COLO668 (cell line): ENCODE results near the gene HLCS.

Experiments
- DNase-seq: peaks from one replicate; lab custom pipeline; 2025; ENCODE audit not compliant: unreplicated experiment; lab: John Stamatoyannopoulos, UW

Gene HLCS

DNA sequence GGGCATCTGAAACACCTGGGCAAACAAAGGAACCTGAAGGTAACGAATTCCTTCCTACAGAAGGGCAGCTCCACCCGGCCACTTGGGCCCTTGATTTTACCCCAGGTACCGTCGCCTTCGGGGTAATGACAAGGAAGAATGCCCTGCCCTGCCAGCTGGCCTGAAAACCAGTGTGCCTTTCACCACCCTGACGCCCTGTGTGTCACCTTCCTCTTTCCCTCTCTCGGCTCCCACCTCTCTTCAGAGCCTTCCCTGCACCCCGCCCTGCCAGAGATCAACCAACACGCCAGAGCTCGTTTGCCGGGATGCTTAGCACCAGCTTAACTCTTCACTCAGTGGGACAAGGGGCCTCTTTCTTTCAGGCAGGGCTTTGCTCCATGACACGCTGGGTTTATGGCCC is 181.5 kb downstream of the HLCS start:
- no peak for DNase-seq

DNA sequence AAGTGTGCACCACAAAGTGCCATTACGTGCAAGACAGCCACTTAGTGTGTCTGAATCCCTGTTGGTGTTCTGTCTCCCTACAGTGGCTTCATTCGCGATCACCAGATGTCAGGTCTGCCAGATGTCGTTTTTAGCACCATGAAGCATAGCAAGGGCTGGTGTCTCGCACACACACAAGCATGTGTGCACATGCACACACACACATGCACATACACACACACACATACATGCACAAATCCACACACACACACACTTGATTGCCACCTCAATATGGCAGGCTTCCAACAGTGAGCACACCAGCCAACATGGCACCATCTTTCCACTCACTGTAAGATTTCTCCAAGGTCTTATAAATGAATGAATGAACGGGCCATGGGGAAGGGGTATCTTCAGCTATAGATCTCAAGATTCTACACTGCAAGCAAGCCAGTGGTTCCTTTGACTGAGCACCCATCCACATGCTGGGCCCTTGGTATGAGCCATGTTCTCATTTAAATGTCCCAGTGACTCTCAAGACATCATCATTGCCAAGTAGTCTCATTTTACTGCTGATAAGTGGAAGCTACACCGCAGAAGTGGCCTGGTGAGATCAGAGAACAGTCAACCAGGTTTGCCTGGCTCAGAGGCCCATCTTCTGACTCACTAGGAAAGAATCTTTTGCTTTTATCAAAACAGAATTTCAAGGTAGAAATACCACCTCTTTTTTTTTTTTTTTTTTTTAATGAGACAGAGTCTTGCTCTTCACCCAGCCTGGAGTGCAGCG is 182.7 kb downstream of the HLCS start:
- DNase-seq = no peak

DNA sequence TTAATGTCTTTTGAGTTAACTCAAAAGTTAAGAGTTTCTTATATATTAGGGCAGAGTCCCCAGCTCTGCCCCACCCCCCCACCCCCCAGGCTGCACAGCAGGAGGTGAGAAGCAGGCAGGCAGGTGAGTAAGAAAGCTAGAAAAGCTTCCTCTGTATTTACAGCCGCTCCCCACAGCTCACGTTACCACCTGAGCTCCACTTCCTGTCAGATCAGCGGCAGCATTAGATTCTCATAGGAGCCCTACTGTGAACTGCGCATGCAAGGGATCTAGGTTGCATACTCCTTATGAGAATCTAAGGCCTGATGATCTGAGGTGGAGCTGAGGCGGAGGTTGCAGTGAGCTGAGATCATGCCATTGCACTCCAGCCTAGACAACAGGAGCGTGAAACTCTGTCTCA is 185.6 kb downstream of the HLCS start:
- peak; percentile 43 for DNase-seq

DNA sequence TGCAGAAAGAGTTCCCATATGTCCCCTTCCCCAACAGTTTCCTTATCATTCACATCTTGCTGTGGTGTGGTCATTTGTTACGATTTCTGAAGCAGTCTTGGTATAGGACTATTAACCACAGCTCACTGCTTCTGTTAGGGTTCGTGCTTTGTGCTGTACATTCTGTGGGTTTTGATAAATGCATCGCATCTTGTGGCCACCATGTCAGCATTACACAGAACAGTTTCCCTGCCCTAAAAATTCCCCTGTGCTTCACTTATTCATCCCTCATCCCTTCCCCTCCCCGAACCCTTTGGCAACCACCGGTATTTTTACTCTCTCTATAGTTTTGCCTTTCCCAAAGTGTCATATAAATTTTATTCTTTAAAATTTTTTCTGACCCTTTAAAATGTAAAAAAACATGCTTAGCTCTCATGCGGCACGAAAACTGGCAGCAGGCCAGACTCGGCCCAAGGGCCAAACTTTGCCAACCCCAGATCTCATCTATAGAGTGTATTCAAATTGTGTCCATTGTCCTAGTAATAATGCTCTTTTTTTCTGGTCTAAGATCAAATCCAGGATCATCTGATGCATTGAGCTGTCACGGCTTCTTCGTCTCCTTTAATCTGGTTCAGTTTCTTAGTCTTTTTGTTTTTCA is 189.4 kb downstream of the HLCS start:
- no peak for DNase-seq

DNA sequence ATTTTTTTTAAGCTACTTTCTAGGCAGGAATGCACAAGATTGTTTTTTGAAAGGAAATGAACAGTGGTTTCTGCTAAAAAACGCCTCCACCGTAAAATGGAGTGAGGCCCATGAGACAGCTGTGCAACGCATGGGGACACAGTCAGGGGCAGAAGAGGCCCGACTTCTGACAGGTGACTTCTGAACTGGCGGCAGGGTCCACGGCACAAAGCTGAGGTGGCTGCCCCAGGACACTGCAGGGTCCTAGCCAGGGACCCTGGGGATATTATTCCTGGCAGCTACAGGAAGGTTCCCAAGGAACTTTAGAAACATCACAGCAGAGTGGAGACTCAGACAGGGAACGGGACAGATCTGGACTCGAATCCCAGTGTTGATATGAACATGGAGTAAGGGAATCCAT is 192.5 kb downstream of the HLCS start:
- DNase-seq = no peak

DNA sequence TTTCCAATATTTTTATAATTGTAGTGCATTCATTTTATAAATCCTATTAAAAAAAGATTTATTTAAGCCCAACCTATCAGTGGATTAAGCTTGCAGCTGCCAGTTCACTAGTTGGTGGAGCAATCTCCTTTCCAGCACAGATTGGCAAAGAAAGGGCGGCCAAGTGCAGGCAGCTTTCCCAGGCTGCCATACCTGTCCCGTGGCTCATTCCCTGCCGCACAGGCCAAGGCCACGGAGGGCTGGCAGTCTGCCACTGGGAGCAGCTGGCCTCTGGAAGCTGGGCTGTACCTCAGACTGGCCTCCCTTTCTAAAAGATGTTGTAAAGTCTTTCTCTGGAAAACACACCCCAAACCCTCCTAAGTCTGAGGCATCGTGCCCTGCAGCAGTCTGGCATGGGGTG is 193.4 kb downstream of the HLCS start:
- DNase-seq = peak; percentile 34

DNA sequence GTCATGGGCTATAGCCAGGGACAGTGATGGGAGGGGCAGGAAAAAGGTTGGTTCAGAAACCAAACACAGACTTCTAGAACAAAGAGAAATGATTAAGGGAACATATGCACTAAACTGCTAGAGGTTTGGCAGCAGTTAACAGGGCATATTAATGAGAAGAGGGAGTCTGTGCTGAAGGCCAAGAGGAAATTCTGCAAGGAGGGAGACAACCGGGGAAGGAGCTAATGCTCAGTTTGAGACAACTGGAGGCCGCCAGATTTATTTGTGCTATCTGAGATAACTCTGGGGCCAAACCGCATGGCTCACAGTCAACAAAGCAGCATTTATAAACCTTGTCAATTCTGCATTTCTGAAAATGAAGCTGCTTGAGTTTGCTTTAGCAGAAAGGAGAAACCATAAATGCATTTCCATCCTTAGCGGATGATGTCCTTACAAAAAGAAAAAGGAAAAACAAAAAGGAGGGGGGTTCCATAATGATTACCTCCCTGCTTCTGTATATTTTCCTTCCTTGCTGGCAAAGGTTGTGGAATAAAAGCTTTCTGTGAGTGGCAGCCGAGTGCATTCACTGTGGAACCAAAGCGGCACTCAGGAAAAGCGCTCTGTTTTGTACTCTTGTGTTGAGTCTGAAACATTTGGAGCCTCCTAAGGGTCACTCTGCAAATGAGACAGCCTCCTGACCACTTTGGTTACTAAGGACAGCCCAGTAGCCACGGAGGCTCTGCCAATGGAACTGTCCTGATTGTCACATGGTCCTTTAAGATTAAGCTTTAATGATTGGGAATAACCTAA is 197.2 kb downstream of the HLCS start:
- no peak for DNase-seq

DNA sequence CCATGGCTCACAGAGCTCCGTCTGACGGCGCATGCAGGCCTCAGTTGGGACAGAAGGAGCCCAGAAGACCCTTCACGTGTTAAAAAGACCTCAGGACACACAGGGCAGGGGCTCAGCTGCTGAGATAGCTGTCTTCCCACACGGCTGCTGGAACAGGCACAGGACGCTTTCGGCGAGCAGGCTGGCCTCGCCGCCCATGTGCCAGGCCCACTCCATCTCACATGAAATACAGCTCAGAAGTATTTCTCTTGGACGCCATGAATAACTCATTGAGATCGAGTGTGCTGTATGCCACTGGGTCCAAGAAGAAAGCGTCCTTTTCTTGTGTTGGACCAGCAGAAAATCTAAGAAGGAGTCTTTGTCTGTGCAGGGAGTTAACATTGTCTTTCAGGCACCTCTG is 198.0 kb downstream of the HLCS start:
- DNase-seq = no peak

DNA sequence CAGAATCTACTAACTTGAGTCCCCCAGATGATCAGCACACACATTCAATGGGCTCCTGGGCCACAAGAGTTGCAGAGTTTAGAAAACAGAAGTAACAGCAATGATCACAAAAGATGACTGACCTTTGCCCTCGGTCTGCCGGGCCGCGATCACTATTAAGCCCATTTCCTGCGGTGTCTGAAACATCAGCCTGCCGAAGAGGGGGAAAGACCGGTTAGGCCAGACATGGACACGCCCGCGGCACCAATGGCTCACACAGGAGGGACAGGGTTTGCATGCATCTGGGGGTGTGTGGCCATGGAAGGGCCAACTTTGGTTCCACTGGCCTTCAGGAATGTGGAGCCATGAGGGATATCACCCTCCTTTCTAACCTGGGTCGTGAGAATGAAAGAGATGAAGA is 199.4 kb downstream of the HLCS start:
- DNase-seq = no peak

DNA sequence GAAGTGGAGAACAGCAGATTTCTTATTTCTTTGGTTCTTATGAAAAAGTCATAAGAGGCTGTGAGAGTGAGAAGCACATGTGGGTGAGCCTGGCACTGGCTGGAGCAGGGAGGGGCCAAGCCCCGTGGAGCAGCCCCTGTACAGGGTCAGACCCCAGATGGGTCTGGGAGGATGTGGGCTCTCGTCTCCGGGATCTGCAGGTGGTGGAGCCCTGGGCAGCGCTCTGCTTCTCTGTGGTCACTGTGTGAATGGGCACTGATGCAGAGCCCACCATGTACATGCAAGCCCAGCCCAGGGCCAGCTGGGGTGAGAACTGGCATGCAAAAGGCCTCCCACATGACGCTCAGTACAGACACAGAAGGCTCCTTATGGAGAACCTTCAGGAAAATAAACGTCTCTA is 200.0 kb downstream of the HLCS start:
- no peak for DNase-seq

DNA sequence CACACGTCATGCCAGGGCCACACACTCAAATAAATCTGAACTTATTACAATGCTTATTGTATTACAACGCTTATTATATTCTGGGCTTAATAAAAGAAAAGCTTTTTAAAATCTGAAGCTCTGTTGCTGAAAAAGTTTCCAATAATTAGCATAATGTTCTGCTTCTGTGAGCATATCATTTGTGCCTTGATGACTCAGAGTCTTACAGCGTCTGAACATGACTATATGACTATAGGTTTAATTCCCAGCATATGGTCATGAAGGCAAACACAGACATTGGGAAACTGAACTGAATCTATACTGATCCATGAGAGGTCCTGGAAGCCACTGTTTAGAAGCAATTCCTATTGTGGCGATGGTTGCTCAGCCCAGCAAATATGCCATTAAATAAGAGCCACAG is 201.2 kb downstream of the HLCS start:
- no peak for DNase-seq

DNA sequence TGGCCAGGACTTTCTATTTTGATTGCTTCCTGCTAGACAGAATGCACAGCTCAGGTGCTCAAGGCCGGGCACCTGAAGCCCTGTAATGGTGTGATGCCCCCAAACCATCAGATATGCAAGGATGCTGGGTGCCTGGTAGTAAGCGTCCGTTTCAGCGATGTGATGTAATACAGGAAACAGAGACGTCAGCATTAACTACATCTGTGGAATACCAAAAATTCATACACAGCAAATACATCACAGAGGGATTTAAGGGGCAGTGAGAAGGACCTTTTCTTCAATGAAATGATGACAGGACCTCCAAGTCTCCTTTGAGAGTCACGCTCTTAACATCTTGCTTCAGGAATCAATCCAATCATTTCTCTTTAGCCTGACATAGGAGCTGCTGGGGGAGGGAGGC is 203.2 kb downstream of the HLCS start:
- no peak for DNase-seq

DNA sequence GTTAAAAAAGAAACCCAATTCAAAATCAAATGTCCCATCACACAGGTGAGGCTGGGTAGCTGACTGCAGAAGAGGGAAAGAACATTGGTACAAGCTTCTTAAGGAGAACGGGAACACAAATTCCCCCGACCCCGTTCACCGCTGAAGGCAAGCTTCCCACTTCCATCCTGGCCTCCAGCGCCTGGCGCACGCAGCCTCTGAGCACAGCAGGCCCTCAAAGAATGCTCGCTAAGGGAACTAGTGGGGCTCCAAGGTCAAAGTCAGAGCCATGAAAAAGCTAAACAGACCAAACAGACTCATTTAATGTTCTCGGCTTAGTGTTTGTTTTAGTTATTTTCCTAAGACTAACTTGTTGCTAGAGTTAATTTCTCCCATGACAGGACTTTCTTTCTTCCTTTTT is 203.8 kb downstream of the HLCS start:
- DNase-seq = no peak

DNA sequence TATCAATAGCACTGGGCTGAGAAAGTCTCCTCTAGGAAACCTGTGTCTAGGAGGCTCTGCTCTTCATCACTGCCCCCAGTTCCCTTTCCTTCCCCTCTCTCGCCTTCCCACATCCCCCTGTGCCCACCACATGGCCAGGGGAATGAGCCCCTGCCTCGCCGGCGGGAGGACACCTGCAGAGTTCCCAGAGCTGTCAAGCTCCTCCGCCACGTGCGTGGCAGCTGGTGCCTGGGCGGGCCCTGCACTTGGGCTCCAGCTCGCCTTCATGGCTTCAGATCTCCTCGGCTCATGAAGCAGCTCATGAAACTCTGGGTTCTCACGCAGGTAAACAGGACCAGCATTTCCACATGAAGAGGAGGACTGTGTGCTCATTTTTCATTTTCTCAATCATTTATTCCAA is 204.8 kb downstream of the HLCS start:
- no peak for DNase-seq

DNA sequence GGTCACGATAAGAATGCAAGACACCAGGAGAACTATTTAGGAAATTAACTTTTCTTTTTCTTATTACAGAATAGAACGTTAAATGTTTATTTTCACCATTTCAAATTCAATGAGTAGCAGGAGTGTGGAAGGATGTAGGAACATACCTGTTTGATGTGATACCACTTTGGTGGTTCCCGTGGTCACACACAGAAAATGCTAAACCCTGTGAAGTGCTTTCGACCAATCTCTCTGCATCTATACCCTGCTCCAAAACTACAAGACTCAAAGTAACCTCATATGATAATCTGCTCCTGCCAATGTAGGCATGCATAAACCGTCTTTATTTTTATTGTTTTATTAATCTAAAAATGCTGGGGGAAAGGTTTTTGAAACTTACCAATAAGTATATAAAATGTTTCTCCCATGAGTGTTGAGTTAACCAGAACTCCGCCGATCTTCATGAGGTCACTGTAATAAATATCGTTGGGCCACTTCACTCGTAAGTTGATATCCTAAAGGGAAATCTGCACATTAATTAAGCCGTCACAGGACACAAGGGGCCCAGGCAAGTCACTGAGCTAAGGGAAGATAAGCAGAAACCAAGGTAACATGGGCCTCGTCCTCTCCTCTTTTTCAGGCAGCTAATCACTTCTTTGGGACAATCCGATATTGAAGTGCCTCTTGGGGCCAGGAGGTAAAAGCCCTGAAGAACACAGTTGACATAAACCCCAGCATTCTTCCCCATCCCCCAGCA is 207.0 kb downstream of the HLCS start:
- no peak for DNase-seq

DNA sequence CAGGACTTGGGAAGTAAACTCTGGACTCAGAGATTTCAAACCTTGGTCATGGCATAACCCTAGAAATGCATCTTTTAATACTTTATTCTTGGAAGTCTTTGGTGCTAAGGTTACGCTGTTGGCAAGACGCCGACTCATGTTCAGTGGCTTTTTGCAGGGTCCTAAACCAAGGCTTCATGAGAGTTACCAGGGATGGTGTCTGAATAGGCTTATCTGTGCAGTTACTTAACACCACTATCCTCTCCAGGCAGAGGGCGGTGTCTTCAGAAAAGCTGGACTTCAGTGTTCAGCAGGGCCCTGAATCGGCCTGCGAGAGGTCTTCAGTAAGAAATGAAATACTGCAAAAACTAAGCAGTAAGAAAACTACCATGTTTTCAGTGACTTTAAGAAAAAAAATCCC is 209.3 kb downstream of the HLCS start:
- no peak for DNase-seq

DNA sequence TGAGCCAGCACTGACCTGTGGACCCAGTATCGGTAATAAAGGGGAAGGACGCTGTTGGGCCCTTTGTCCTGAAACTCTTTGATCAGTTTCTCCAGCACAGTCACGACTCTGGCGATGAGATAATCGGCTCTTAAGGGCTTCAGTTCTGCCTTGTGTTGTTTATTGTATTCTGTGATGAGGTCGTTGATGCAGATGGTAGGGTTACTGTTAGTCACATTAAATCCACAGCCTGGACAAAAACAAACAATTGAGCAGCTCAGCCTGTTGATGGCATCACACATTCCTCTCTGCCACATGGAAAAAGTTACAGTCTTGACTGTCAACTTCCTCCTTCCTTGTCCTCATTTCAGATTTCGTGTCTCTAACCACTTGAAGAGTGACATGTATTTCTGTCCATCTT is 209.9 kb downstream of the HLCS start:
- DNase-seq = no peak

DNA sequence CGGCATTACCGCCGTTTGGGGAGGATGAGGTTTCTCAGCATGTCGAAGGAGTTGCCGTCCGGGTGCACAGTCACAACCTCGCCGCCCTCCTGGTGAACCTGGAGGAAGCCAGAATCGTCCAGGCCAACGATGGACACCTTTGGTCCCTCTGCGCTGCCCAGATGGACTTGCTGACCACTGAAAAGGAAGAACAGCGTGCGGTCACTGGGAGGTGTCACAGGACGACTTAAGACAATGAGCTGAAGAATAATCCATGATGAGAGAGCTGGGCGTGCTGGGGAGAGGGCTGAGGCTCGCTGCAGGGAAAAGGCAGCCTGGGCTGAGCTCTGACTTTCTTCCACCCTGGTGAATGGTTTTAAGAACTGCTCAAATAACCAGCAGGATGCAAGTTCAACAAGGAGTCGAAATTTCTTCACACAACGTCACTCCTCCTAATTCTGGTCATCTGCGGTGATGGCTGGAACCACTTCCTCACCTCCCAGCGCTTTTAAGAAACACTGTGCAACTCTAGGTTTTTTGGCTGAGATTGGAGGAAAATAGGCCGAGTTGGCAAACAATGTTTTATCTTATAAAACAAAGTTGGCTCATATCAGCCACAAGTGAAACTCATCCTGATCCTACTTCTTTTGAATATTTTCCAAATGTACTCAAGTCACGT is 212.1 kb downstream of the HLCS start:
- DNase-seq = no peak

DNA sequence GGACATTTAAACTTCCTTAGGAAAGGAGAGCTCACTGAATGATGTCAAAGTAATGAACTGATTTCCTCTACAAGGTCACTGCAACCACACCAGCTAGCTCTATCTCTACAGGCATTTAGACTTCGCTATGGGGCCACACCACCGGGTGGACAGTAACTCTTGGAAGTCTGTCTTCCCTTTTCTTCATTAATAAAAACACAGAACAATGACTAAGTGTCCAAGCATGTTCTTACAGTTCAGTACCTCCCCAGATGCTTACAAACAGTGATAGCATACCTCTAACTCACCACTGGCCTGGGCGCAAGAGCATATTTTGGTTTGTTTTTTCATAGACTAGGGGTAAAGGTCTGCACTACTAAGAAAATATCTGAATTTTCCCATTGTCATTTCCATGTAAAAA is 212.9 kb downstream of the HLCS start:
- no peak for DNase-seq

DNA sequence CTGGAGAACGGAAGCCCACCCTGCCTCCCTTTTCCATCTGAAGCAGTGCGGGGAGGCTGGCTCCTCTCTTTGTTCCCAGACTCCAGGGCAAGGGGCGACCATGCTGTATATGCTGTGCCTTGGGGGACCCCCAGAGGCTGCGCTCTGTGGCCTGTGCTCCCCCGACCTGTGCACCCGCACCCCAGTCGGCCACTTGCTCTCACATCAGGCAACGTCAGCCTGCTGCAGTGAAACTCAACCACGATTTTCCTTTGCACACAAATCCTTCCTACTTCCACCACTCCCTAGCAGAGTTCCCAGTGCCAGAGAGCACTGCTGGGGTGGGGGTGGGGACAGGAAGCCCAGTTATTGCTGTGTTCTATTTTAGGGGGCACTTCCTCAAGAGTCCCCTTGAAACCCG is 215.1 kb downstream of the HLCS start:
- no peak for DNase-seq

DNA sequence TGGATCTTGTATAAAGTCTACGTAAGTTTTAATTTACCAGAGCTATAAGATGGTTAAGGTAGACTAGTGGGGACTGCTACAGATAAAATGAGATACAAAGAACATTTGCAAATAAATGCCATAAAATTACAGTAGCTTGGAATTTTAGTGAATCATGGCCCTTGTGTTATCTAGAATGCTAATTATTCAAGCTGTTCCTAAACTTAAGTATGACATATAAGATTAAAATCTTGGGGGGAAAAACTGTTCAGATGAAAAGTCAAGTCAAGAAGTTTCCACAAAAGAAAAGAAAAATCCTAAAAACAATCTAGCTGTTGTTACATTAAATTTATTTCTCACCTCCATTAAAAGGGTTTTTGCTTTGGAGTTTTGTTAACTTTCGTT is 215.9 kb downstream of the HLCS start:
- no peak for DNase-seq
